Measurements from ENCODE around the gene RBMS1.

The RBMS1 gene

GRCh38 chr2:160509016-160509415 lies 15.4 kb upstream of the RBMS1 start:
- no peaks in the 10 kb centered on the region for H3K4me1 ChIP-seq (ENCODE audit: low read length)
- H3K36me3 ChIP-seq (replicated peaks; ENCODE audit: insufficient read depth, low read length), result no peaks in the 10 kb centered on the region
- H4K20me1 ChIP-seq (ENCODE audit: insufficient read depth, low read length), result no peaks in the 10 kb centered on the region
- H3K9me3 ChIP-seq (replicated peaks; ENCODE audit: insufficient read depth, low read length), result no peaks in the 10 kb centered on the region
- no peak overlapping the region for H3K4me3 ChIP-seq (ENCODE audit: low read length)
- no peaks in the 10 kb centered on the region for H3K27me3 ChIP-seq (replicated peaks; ENCODE audit: insufficient read depth, low read length)
- H3K27ac ChIP-seq (ENCODE audit: low read length), result no peak overlapping the region
- H3F3A ChIP-seq (ENCODE audit: insufficient read depth, low read length), result no peaks in the 10 kb centered on the region
- H3K79me2 ChIP-seq (ENCODE audit: low read length), result no peaks in the 10 kb centered on the region
- no peak overlapping the region for H3K4me2 ChIP-seq (ENCODE audit: low read depth, low read length)
- H3K9ac ChIP-seq (ENCODE audit: low read length), result no peak overlapping the region
- H3K9me2 ChIP-seq (replicated peaks; ENCODE audit: insufficient read depth, low read length), result no peaks in the 10 kb centered on the region
- no peak for TF ChIP-seq EZH2phosphoT487 (IDR thresholded peaks at IDR 0.05; ENCODE audit: low read length)
- TF ChIP-seq EZH2 (optimal IDR thresholded peaks at IDR 0.05; ENCODE audit: low read depth, low read length), result no peak
- no peak for TF ChIP-seq CTCF (IDR thresholded peaks at IDR 0.05; ENCODE audit: low read length)
- no peak overlapping the region for H2AFZ ChIP-seq (ENCODE audit: low read length)
- no peak for DNase-seq

DNA sequence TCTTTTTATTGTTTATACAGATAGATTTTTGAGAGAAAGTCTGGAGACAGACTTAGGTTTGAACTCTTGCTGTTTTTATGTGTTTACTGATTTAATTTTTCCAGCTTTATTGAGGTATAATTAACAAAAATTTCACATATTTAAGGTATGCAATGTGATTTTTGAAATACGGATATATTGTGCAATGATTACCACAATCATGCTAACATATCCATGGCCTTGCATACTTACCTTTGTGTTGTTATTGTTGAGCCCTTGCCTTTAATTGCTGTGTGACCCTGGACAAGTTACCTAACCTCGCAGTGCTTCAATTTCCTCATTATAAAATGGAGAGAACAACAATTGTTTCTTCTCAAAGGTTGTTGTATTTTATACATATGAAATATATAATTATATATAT lies 13.9 kb upstream of the RBMS1 start:
- Histone ChIP-seq H3K4me1 (ENCODE audit: low read length) (no peaks in the 10 kb centered on the region), H3K4me3 (ENCODE audit: low read length) (no peak overlapping the region), H3K27me3 (replicated peaks; ENCODE audit: insufficient read depth, low read length) (no peaks in the 10 kb centered on the region), H2AFZ (ENCODE audit: low read length) (no peak overlapping the region), H3K36me3 (replicated peaks; ENCODE audit: insufficient read depth, low read length) (no peaks in the 10 kb centered on the region), H3K27ac (ENCODE audit: low read length) (no peak overlapping the region), H3K9me3 (replicated peaks; ENCODE audit: insufficient read depth, low read length) (no peaks in the 10 kb centered on the region), H3K9me2 (replicated peaks; ENCODE audit: insufficient read depth, low read length) (no peaks in the 10 kb centered on the region), H3F3A (ENCODE audit: insufficient read depth, low read length) (no peaks in the 10 kb centered on the region), H3K4me2 (ENCODE audit: low read depth, low read length) (no peak overlapping the region), H3K79me2 (ENCODE audit: low read length) (no peaks in the 10 kb centered on the region), H4K20me1 (ENCODE audit: insufficient read depth, low read length) (no peaks in the 10 kb centered on the region), H3K9ac (ENCODE audit: low read length) (no peak overlapping the region)
- no peak for DNase-seq
- TF ChIP-seq EZH2phosphoT487 (IDR thresholded peaks at IDR 0.05; ENCODE audit: low read length) (no peak), EZH2 (optimal IDR thresholded peaks at IDR 0.05; ENCODE audit: low read depth, low read length) (no peak), CTCF (IDR thresholded peaks at IDR 0.05; ENCODE audit: low read length) (no peak)

GRCh38 chr2:160507046-160507407 lies 13.4 kb upstream of the RBMS1 start:
- no peak for DNase-seq
- Histone ChIP-seq H3K79me2 (ENCODE audit: low read length) (no peaks in the 10 kb centered on the region), H3K4me2 (ENCODE audit: low read depth, low read length) (no peak overlapping the region), H3K9ac (ENCODE audit: low read length) (no peak overlapping the region), H3K9me3 (replicated peaks; ENCODE audit: insufficient read depth, low read length) (no peaks in the 10 kb centered on the region), H3K27ac (ENCODE audit: low read length) (no peak overlapping the region), H4K20me1 (ENCODE audit: insufficient read depth, low read length) (no peaks in the 10 kb centered on the region), H3K36me3 (replicated peaks; ENCODE audit: insufficient read depth, low read length) (no peaks in the 10 kb centered on the region), H3K4me3 (ENCODE audit: low read length) (no peak overlapping the region), H3K4me1 (ENCODE audit: low read length) (no peaks in the 10 kb centered on the region), H3F3A (ENCODE audit: insufficient read depth, low read length) (no peaks in the 10 kb centered on the region), H3K27me3 (replicated peaks; ENCODE audit: insufficient read depth, low read length) (no peaks in the 10 kb centered on the region), H3K9me2 (replicated peaks; ENCODE audit: insufficient read depth, low read length) (no peaks in the 10 kb centered on the region), H2AFZ (ENCODE audit: low read length) (no peak overlapping the region)
- TF ChIP-seq EZH2 (optimal IDR thresholded peaks at IDR 0.05; ENCODE audit: low read depth, low read length), result no peak
- no peak for TF ChIP-seq CTCF (IDR thresholded peaks at IDR 0.05; ENCODE audit: low read length)

Data from MM.1S (cell line).